Lower lobe of right lung (tissue), 2 donors: Measurements from ENCODE around the gene SCN11A. TPM values are rescaled to one million over a fixed set of nuclear protein-coding genes. Genes with fewer than 3 reads are reported as not detected.

Experiments used
- ATAC-seq, 2 donors: fragments of 200-7000 bp; cut with Tn5 transposase; one replicate each; pipeline ENCODE4 v1.9.1; 2020 to 2022; ENCODE audit warnings: mild to moderate bottlenecking in 2 of 2, moderate library complexity in 2 of 2
- DNase-seq: peaks from one replicate; pipeline ENCODE4 v3.0.0-alpha.2; 2020
- H3K27ac ChIP-seq: fragments of 200-600 bp; one replicate; pipeline ENCODE4 v1.8.0; 2022
- H3K27me3 ChIP-seq: fragments of 200-600 bp; one replicate; pipeline ENCODE4 v1.8.0; 2022; ENCODE audit warnings: low read depth
- H3K36me3 ChIP-seq: fragments of 200-600 bp; one replicate; pipeline ENCODE4 v1.8.0; 2022; ENCODE audit warnings: mild to moderate bottlenecking
- H3K4me1 ChIP-seq: fragments of 200-600 bp; one replicate; pipeline ENCODE4 v1.8.0; 2022
- H3K4me3 ChIP-seq: fragments of 200-600 bp; one replicate; pipeline ENCODE4 v1.8.0; 2022; ENCODE audit warnings: mild to moderate bottlenecking
- H3K9me3 ChIP-seq: fragments of 200-600 bp; one replicate; pipeline ENCODE4 v1.8.0; 2022
- intact Hi-C: fragments of 100-400 bp; cut with DNase I; formaldehyde crosslinking; loops from one replicate; pipeline ENCODE4 v1.11.0; 2022
- total RNA-seq: library from RNA; stranded (reverse); fragmentation: NEBNext Ultra II Directional; extraction: Animal tissue kit (Norgen Biotek cat#: 25700); gene quantifications from one replicate; pipeline ENCODE4 v1.2.1, GENCODE V29; 2021
- TF ChIP-seq, protein P1 (sequence below): fragments of 200-600 bp; IDR thresholded peaks from one replicate; pipeline ENCODE4 v1.8.0; 2022; ENCODE audit warnings: antibody characterized with exemption, mild to moderate bottlenecking
- donor health status: DM: no; HTN: yes; CAD: no; lungs with severe emphysema.

Gene SCN11A
- total RNA-seq, 1 donor from 2014 or later, result 0.27 TPM

DNA sequence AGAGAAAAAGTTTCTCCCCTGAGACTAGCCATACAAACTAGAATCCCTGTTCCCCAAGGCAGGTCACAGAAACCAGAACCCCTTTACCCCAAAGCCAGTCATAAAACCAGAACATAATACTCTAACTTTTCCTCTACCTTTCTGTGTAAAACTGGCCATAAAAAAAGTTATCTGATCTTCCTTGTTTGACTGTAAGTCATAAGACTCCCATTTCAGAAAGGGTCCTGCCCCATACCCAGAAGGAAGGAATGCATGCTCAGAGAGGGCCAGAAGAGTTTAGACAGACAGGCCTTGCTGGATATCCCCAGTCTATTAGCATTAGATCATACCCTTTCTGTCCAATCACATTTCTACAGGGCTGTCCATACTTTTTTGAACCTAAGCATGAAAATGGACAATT lies 27.2 kb downstream of the SCN11A start:
- Histone ChIP-seq H3K27ac (no peak overlapping the region), H3K36me3 (no peaks in the 10 kb centered on the region), H3K4me1 (no peaks in the 10 kb centered on the region), H3K4me3 (no peak overlapping the region), H3K27me3 (no peaks in the 10 kb centered on the region), H3K9me3 (no peaks in the 10 kb centered on the region)
- no peak for DNase-seq
- ATAC-seq, result no peak
- TF ChIP-seq, protein P1, sequence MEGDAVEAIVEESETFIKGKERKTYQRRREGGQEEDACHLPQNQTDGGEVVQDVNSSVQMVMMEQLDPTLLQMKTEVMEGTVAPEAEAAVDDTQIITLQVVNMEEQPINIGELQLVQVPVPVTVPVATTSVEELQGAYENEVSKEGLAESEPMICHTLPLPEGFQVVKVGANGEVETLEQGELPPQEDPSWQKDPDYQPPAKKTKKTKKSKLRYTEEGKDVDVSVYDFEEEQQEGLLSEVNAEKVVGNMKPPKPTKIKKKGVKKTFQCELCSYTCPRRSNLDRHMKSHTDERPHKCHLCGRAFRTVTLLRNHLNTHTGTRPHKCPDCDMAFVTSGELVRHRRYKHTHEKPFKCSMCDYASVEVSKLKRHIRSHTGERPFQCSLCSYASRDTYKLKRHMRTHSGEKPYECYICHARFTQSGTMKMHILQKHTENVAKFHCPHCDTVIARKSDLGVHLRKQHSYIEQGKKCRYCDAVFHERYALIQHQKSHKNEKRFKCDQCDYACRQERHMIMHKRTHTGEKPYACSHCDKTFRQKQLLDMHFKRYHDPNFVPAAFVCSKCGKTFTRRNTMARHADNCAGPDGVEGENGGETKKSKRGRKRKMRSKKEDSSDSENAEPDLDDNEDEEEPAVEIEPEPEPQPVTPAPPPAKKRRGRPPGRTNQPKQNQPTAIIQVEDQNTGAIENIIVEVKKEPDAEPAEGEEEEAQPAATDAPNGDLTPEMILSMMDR, result no peak
- intact Hi-C loops, result no loop called here

DNA sequence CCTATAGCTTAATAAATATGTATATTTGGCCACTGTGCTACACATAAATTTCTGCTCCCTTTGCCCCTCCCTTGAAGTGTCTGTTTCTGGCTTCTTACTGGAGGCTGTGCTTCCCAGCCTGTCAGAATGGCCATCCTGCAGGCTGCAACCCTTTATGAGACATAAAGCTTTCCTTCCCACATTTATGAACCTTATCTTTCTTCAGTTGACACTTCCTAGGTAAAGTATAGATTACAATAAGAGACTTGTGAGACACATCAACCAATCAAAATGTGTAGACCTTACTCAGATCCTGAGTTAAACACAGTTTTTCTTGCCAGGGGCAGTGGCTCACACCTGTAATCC lies 29.5 kb downstream of the SCN11A start:
- intact Hi-C loops, result no loop called here
- DNase-seq (no peak), ATAC-seq (no peak)
- Histone ChIP-seq H3K4me1 (no peaks in the 10 kb centered on the region), H3K36me3 (no peaks in the 10 kb centered on the region), H3K4me3 (no peak overlapping the region), H3K9me3 (no peaks in the 10 kb centered on the region), H3K27ac (no peak overlapping the region), H3K27me3 (peaks cover 4% of the 10 kb centered on the region)
- TF ChIP-seq, protein P1, result no peak

DNA sequence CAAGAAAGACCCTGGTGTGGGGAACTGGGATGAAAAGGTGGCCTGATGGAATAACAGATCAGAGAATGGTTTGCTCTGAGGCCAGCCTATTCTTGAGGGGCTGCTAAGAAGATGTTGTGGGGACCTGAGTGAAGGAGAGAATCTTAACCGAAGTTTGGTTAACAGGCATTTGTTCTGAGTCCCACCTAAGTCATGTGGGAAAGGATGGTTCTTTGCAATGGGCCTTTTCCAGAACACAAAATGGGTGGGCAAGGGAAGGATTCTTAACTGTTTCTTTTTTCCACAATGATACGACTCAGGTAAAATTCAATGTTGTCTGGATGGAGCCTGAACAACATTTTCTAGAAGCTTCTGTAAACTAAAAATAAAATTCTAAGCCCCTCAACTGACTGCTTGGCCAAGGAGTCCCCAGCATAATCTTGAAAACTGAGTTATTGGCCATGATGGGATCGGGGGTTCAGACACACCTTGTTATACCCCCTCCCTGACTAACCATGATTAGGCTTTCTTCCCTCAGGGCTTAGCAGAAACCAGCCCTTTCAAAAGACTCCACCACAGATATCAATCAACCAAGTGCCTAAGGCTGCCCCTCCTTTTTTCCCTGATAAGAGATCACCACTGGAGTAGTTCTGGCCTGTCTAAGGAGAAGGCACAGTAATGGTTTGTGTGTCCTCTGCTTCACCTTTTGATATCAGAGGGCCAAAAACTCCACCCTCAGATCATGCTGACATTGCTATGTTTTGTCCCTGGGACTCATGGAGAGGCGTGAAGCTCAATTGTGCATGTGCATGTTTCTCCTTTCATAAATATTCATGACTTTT lies 30.1 kb downstream of the SCN11A start:
- no peak for ATAC-seq
- intact Hi-C loops, result no loop called here

DNA sequence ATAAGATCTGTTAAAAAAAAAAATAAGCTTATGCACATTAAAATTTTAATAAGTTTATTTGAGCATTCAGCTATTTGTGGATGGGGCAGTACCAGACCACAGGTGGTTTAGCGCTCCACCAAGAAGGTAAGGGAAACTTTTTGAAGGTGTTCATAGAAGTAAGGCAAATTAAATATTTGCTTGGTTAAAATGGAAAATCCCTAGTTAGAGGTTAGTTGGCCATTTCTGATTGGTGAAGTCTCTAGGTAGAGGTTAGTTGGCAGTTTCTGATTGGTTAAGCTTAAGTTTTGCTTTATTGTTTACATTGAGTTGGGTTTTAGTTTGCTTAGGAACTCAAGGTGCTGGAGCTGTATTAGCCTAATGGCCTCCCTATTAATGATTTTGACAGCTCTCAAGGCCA lies 30.7 kb downstream of the SCN11A start:
- no peak for DNase-seq
- intact Hi-C loops, result no loop called here
- H3K4me1 ChIP-seq, result no peaks in the 10 kb centered on the region

More for the DNA sequence above, 30.1 kb downstream of the SCN11A start:
- no peak overlapping the region for H3K4me3 ChIP-seq
- H3K27ac ChIP-seq, result no peak overlapping the region
- no peaks in the 10 kb centered on the region for H3K9me3 ChIP-seq
- H3K36me3 ChIP-seq, result no peaks in the 10 kb centered on the region
- peaks cover 4% of the 10 kb centered on the region for H3K27me3 ChIP-seq
- TF ChIP-seq, protein P1, result no peak
- H3K4me1 ChIP-seq, result no peaks in the 10 kb centered on the region
- no peak for DNase-seq

DNA sequence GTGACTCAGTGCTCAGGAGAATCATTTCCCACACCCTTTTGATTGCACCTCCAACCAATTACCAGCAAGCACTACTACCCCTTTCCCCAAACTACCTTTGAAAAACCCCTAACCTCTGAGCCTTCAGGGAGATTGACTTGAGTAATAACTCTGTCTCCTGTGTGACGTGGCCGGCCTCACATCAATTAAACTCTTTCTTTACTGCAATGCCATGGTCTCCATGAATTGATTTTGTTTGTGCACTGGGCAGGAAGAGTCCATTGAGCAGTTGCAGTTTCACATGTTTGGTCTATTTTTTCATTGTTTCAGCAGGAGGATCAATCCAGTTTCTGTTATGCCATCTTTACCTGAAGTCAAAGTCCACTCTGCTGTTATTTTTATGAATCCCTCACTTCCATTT lies 32.4 kb downstream of the SCN11A start:
- ATAC-seq (no peak), DNase-seq (no peak)
- Histone ChIP-seq H3K9me3 (no peaks in the 10 kb centered on the region), H3K4me1 (no peaks in the 10 kb centered on the region), H3K4me3 (no peak overlapping the region), H3K36me3 (no peaks in the 10 kb centered on the region), H3K27ac (no peak overlapping the region), H3K27me3 (peaks cover 4% of the 10 kb centered on the region)
- intact Hi-C loops, result no loop called here
- TF ChIP-seq, protein P1, result no peak

More for the DNA sequence above, 30.7 kb downstream of the SCN11A start:
- Histone ChIP-seq H3K27ac (no peak overlapping the region), H3K27me3 (peaks cover 4% of the 10 kb centered on the region), H3K36me3 (no peaks in the 10 kb centered on the region), H3K4me3 (no peak overlapping the region), H3K9me3 (no peaks in the 10 kb centered on the region)
- TF ChIP-seq, protein P1, result no peak
- no peak for ATAC-seq
